HG03354 (cell line): ENCODE results near the gene BICDL1.

ENCODE experiments used
- ATAC-seq: cut with Tn5 transposase; IDR thresholded peaks from one replicate; pipeline ENCODE4 v1.9.1; 2021; ENCODE audit warnings: mild to moderate bottlenecking; ENCODE audit not compliant: unreplicated experiment, poor library complexity, severe bottlenecking

The BICDL1 gene

DNA sequence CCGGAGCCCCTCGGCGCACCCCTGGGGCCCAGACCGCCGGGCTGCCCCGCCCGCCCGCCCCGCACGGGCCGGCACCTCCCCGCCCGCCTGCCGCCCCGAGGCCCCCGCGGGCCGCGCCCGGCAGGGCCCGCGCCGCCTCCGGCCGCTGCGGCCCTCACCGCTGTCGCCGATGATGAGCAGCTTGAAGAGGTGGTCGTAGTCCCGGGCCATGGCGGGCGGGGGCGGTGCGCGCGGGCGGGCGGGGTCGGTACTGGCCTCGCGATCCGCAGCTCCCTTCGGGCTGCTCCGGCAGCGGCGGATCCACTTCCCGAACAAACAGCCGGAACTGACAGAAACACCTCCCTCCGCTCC, 127.4 kb downstream of the BICDL1 start, which contains the start of gene RAB35:
RAB35 (minus strand) TSS at position 313 of the 351 bp plus-strand sequence; CDS start at position 210, 103 bp downstream.
- no peak for ATAC-seq

- peak; percentile 46 for ATAC-seq
Measured at GRCh38 chr12:120116792-120117651, 128.0 kb downstream of the BICDL1 start.

DNA sequence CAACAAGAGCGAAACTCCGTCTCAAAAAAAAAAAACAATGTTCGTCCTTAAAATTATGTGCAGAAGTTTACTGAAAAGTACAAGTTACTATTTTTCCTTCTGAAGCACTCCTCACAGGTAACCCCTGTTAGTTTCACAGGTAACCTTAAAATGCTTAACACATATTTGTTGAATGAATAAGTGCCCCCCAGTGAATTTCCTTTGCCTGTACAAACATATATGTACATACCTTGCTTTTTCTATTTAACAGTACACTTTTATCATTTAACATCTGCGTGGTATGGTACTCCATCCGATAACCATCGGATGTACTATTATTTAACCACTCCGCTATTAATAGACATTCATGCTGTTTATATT, 128.9 kb downstream of the BICDL1 start:
- no peak for ATAC-seq

DNA sequence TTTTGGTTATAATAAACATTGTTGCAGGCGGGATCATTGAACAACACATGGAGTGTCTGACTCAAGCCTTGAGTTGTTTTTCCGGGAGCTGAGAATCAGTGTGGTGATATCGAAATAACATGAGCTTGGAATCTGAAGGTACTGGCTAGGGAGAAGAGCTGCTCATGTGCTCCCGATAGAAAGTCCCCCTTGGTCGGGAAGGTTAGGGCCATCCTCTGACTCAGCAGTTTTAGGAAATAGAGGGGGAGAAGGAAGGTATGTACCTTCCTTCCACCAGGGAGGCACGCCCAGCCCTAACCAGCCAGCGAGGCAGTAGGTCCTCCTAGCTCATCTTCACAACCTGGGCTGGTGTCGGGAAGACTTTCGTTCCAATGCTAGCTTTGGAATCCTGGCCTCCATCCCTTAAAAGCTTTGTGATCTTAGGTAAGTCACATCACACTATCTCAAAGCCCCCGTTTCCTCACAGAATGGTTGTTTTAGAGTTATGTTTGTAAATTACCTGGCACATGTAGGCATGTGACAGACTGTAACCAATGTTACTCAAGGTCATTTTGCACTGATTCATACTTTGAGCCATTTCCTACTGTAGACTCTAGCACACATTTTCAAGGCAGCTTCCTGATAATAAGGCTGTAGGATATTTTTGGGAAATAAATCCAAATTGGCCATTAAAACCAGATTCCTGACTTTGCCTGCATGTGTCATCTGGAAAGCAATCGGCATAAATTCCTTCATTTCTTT, 129.5 kb downstream of the BICDL1 start:
- ATAC-seq, result no peak

- no peak for ATAC-seq
Measured at GRCh38 chr12:120119271-120119973, 130.4 kb downstream of the BICDL1 start.

DNA sequence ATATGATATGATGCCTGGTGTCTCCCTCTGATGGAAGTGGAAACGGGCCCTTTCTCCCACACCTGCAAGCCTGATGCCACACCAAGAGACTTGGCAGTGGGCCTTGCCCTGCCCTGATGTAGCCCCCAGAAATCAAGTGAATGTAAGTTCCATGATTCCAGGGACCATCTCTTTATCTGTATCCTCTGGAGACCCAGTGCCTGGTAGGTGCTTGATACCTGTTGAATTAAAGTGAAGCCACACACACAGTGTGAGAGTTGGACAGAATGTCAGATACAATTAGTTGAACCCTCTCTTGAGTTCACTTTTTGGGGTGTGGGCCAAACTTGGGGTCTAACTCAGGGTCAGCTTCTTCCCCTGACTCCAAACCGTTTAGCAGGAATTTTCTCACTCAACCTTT, 132.3 kb downstream of the BICDL1 start:
- no peak for ATAC-seq

- ATAC-seq, result peak; percentile 52
Measured at GRCh38 chr12:120121766-120122293, 132.8 kb downstream of the BICDL1 start.

DNA sequence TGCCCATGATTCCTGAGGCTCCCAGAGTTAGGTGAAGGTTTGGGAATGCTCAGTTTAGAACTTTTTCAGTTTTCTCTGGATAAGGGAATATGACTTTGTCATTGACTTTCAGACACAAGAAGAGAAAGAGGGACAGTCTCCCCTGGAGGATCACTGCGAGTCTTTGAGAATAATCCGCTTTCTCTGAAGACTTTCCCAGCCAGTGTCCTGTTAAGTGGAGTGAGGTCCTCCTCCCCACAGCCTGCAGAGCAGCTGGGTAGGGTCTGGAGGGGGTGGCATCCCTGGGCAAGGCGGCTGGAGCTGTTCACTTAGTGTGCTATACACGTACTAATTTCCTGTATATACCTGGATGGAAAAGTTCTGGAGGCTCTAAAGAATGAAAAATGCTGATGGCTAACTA, 136.0 kb downstream of the BICDL1 start:
- no peak for ATAC-seq

GRCh38 chr12:120125792-120126634, 137.0 kb downstream of the BICDL1 start:
- ATAC-seq, result no peak

DNA sequence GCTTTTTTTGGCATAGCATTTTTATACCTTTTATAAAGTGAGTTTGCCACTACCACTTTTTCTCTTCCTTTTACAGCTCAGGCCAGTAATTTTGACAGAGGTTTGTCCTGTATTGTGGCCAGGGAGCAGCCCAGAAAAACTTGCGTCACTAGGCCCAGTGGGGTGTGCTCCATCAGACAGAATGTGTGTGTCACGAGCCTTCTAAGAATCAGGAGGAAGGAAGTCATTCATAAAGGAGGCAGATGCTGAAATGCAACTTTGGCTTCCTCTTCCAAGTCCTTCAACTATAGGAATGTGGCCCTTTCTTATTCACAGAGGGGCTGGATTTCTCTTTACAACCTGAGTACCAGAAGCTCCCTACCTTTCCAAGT, 137.6 kb downstream of the BICDL1 start:
- ATAC-seq, result no peak

DNA sequence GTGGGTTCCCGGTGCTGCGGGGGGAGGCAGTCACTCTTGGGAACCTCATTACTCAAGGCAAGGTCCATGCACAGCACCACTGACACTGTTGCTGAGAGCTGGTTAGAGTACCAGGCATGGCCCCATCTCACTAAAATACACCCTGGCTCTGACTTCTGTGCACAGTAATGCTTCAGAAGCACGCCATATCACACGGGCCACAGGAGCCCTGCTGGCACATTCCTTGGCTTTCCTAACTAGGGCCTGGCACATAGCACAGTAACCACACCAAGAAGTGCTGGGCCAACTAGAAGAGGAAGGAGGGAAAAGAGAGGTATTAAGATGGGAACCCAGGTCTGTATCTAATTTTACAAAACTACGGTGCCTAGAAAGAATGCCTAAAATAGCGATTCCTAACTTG, 141.0 kb downstream of the BICDL1 start:
- no peak for ATAC-seq

DNA sequence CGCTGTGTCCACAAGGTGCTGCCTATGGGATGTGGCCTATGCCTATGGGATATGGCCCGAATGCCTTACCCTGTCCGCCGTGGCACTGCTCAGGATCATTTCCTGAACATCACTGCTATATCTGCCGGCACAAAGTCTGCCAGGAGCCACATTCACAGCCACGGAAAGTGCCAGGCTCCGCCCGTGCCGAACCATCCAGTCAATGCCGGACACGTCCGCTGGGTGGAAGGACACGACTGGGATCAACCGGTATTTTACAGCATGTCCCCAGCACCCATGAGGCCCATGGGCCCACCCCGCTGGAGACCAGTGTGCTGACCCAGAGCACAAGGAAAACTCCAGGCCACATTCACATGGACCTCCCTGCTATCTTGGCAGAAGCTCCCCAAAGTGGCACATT, 142.1 kb downstream of the BICDL1 start:
- ATAC-seq, result no peak

DNA sequence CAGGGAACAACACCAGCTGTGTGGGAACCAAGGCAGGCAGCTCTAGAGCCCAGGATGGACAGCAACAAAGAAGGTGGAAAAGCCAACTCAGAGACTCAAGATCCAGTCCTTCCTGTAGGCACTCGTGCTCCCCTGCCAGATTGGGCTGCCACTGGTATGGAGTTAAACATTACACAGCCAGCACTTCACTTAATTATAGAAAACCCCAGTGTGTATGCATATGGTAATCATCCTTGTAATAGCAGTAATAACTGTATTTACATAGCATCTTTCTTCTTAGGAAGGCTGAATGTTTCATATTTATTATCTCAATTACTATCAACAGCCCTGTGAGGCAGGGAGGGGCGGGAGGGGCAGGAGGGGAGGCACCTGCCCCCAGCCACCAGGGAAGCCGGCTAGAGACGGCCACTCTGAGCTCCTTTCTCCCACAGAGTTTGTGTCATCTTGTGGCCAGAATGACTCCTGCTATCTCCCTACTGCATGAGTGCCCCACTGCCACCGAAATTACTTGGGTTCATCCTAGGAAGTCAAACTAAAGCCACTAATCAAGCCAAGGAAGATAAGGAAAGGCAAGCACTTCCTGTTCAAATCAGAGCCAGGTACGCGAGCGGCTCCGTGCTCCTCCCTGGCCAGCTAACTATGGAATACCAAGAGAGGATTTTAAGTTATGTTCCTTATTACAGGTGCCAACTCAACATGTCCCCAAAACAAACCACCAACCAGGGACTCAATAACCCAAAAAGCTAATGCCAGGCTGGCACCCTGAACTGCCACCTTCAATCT, 143.2 kb downstream of the BICDL1 start:
- no peak for ATAC-seq

DNA sequence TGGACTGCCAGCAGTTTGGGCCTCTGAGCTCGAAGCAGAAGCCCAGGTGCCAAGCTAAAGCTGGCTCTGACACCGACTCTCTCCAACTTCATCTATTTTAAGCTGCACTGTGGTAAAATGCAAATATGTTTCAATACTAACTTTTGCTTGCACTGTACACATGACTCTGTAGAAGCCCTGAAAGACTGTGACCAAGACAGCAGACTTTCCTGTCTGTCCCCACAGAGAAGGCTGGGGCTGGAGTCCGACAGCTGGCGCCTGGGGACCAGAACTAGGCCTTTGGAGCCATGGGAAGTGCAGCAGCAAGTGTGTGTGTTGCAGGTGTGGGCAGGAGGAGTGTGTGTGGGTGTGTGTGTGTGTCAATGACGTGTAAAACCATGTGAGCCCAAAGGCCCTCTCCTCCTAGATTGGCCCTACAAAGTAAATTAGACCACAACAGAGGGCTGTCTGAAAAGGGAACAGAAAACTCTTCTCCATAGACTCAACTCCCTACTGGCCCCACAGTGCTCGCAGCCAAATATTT, 143.9 kb downstream of the BICDL1 start:
- ATAC-seq, result peak; percentile 92

GRCh38 chr12:120134307-120134980, 145.4 kb downstream of the BICDL1 start:
- no peak for ATAC-seq

DNA sequence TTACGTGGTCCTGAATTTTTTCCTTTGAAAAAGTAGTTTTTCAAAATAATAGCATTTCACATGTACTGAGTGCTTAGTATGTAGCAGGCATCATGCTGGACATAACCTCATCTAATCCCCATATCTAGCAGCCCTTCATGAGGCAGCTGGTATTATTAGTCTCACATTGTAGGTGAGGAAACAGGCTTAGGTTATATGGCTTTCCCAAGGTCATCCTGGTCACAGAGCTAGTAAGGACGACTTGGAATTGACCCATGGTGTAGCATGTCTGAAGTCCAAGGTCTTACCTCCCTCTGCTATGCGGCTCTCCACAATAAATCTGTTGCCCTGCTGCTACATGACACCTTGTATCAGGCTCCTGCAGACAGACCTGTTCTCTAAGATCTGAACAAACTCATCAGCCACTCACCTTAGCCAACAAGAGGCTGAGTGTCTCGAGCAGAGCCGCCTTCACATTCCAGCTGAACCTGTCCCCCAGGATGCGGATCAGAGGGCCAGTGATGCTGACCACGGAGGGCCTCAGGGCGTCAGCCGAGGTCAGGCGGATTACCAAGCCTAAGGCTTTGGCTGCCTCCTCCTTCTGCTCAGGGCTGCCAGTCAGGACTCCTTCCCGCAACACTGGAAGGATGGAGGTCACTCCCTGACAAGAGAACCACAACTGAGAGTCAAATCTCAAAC, 147.2 kb downstream of the BICDL1 start:
- ATAC-seq, result no peak

- ATAC-seq, result no peak
Measured at GRCh38 chr12:120137833-120138232, 148.8 kb downstream of the BICDL1 start.
